Measurements from ENCODE around the gene CERS6.

DNA sequence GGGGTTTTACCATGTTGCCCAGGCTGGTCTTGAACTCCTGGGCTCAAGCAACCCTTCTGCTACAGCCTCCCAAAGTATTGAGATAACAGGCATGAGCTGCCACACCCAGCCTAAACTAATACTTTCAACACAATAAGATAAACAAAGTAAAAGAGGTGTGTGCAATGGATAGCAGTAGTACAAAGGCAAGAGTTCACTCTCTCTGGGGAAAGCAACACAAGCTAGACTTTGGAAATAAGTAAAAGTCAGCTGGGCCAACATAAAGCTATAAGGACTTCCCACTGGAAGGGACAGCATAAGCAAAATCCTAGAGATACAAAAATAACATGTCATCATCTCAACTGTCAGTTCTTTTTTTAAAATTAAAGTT lies 341.2 kb downstream of the CERS6 start:
- TF ChIP-seq, protein P1, sequence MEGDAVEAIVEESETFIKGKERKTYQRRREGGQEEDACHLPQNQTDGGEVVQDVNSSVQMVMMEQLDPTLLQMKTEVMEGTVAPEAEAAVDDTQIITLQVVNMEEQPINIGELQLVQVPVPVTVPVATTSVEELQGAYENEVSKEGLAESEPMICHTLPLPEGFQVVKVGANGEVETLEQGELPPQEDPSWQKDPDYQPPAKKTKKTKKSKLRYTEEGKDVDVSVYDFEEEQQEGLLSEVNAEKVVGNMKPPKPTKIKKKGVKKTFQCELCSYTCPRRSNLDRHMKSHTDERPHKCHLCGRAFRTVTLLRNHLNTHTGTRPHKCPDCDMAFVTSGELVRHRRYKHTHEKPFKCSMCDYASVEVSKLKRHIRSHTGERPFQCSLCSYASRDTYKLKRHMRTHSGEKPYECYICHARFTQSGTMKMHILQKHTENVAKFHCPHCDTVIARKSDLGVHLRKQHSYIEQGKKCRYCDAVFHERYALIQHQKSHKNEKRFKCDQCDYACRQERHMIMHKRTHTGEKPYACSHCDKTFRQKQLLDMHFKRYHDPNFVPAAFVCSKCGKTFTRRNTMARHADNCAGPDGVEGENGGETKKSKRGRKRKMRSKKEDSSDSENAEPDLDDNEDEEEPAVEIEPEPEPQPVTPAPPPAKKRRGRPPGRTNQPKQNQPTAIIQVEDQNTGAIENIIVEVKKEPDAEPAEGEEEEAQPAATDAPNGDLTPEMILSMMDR (optimal IDR thresholded peaks at IDR 0.05 in 1 of 3, IDR thresholded peaks at IDR 0.05 in 1 of 3, conservative IDR thresholded peaks at IDR 0.05 in 1 of 3; ENCODE audit: extremely low read depth in 1 of 3, insufficient read depth in 2 of 3, low read length in 3 of 3), result no peak
- no peak for TF ChIP-seq EZH2 (IDR thresholded peaks at IDR 0.05; ENCODE audit: low read length)
